GM19463 (cell line): Measurements from ENCODE around the gene ECSCR.
"Not testable (repeated sequence)": the region's sequence is repeated elsewhere in the genome, so short reads cannot be mapped to it uniquely, and the experiment has no call there.

Source experiments
- ATAC-seq: cut with Tn5 transposase; IDR thresholded peaks from one replicate; pipeline ENCODE4 v1.9.1; 2021; ENCODE audit warnings: mild to moderate bottlenecking, moderate library complexity; ENCODE audit not compliant: unreplicated experiment

The ECSCR gene

DNA sequence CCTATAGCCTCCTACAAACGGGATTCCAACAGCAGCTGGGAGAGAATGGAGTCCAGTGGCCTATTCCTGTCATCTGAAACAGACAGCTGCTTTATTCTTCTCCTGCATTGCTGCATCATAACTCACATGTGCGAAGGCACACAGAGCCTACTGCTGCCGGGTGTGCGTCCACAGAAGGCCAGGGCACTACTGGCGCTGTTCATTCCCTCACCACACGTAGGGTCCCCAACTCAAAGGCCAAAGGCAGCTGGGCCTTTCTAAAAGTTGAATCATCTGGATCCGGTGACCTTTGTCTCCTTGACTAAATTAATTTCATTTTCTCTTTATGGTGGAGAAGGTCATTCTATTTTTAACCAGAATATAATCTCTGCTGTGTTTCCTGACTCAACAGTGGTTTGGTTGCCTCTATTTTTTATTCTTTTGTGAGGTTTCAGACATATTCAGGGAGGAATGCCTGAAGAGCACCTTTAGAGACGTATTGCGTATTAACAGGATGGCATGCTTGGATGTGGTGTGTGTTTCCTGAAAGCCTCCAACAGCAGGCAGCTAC is 47.9 kb downstream of the ECSCR start:
- no peak for ATAC-seq

DNA sequence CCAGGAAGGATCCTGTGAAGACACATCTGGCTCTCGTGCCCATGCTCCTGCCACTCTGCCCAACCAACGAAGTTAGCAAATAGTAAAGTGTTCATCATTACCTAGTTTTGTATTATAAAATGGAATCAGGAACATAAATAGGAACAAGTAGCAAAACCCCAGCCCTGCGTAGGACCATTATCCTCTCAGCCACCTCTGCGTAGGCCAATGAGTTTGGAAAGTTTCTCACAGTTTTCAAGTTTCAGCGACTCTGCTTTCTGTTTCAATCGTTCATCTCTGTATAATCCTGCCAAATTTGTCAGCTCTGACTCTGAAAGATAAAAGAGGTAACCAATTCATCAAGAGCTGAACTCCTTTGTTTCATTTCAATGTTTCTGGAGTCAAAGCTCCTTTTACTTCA is 48.6 kb downstream of the ECSCR start:
- peak; percentile 57 for ATAC-seq

DNA sequence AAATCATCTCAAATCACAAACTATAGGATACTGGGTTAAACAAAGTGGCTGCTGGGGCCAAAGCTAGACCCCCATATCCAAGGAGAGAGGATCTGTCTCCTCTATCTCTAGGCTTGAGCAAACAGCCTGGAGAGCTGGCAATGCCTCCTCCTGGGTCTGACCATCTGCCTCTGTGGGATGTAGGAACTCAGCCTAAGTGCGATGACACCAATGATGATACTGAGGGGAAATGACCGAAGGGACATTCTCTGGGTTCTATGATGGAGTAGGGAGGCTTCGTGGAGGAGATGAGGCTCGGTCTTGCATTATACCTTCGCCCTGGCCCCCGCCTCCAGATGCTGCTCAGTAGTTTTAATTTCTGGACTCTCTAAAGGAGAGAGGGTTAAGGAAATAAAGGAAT is 49.4 kb downstream of the ECSCR start:
- no peak for ATAC-seq

DNA sequence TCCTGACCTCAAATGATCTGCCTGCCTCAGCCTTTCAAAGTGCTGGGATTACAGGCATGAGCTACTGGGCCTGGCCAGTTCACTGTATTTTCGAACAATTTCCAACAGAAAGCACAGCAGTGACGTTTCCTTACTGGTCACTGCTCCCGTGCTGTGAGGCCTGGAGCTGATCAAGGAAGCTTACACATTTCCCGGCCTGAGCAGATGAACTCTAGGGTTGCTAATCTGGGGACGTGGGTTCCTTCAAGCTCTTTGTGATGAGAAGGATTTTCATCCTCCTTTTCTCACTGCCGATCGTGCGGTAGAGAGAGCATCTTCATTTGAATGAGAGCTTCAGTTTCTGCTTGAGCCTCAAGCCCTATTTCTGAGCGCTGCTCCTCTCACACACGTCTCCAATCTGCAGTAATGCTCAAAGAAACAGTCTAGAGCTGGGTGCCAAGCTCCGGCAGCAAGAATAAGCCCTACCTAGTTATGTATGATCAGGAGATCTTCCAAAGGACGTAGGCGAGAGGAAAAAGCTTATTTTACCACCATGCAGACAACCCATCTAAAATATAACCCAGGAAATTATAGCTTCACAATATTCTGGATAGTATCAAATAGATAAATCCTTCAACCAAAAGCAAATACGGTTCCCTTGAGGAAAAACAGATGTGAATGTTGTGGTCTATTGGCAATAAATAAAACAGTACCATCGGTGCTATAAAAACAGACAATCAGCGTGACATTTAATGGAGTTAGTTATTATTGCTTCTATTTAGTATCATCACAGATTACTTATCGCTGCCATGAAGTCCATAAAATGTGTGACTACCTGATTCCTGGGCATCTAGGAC is 51.3 kb downstream of the ECSCR start:
- no peak for ATAC-seq

DNA sequence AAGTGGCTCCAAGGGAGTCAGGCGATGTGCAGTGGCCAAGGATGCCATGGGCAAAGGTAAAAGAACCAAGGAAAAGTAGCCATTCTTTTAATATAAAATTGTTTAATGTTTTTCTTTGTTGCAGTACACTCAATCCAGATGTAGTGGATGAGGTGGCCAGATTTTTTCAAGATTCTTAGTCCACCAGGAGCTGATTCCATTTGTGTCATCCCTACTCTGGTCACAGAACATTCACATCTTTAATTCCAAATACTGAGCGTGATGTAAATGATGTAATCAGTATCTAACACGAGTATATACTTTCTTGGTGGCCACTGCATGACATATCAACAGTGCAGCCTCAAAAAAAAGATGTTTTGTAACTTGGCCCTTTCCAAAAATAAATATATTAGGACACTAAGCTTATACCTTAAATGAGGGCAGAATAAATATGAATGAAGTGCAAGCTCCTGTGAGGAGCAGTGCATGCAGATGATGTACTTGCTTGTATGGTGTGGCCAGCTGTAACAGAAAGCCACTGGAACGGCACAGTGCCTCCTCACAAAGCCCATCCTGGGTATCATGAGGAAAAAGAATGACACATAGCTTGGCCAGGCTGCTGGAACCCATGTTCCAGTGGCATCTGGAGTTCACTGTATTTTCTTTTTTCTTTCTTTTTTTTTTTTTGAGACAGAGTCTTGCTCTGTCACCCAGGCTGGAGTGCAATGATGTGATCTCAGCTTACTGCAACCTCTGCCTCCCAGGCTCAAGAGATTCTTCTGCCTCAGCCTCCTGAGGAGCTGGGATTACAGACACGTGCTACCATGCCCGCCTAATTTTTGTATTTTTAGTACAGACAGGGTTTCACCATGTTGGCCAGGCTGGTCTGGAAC is 52.2 kb downstream of the ECSCR start:
- ATAC-seq: no peak

DNA sequence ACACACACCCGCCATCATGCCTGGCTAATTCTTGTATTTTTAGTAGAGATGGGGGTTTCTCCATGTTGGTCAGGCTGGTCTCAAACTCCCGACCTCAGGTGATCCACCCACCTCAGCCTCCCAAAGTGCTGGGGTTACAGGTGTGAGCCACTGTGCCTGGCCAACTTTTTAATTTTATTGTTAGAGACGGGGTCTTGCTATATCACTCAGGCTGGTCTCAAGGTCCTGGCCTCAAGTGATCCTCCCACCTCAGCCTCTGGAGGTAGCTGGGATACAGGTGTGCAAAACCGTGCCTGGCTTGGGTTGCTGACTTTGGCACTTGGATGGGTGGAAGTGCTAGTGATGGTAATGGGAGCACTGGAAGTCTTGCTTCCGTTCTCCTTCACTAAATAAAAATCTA is 53.4 kb downstream of the ECSCR start:
- not testable (repeated sequence) for ATAC-seq

DNA sequence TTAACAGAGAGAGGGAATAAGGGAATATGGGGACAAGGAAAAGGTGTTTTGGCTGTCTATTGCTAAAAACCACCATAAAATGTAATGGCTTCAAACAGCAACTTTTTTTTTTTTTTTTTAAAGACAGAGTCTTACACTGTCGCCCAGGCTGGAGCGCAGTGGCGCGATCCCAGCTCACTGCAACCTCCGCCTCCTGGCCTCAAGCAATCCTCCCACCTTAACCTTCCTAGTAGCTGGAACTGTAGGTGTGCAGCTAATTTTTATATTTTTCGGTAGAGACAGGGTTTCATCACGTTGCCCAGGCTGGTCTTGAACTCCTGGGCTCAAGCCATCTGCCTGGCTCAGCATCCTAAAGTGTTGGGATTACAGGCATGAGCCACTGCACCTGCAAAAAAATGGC is 54.4 kb downstream of the ECSCR start:
- ATAC-seq: no peak

DNA sequence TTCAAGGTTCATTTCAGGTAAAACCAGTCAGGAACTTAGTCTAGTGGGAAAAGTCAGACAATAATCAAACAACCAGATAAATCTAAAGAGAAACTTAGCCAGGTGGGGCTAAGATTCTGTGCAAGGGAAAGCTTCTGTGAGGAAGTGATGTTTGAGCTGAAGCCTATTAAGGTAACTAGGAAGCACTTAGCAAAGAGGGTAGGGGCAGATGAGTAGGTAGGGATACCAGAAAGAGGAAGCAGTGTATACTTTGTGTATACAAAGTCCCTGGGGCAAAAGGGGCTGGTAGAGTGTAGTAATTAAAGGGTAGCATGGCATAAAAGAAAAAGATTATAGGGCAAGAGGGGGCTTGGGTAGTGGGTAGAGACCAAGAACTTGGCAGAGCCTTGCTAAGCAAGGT is 55.0 kb downstream of the ECSCR start:
- no peak for ATAC-seq

DNA sequence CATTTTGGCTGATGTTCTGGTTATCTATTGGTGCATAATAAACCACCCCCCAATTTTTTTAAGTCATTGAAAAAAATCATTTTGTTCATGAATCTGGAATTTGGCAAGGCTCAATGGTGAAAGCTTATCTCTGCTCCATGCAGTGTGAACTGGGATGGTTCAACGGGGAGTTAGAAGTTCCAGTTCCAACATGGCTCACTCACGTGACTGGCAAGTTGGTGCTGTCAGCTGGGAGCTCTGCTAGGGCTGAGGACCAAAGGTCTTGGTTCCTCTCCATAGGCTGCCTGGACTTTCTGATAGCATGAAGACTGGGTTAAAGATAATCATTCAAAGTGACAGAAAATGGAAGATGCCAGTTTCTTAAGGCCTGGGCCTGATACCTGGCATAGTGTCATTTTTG is 55.6 kb downstream of the ECSCR start:
- no peak for ATAC-seq

DNA sequence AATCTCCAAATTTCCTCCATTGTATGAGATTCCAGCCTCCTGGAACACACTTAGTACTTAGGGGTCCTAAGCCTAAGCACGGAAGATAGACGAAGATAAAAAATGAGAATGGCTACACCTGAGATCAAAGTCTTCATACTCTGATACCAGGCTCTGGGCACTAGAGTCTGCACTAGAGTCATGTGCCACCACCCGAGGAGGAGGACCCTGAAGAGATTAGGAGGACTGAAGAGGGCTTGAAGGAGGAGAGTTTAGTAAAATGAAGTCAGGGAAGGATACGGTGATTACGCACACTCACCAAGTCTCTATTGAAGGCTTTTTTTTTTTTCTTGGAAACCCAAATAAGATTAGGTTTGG is 58.1 kb downstream of the ECSCR start:
- no peak for ATAC-seq

DNA sequence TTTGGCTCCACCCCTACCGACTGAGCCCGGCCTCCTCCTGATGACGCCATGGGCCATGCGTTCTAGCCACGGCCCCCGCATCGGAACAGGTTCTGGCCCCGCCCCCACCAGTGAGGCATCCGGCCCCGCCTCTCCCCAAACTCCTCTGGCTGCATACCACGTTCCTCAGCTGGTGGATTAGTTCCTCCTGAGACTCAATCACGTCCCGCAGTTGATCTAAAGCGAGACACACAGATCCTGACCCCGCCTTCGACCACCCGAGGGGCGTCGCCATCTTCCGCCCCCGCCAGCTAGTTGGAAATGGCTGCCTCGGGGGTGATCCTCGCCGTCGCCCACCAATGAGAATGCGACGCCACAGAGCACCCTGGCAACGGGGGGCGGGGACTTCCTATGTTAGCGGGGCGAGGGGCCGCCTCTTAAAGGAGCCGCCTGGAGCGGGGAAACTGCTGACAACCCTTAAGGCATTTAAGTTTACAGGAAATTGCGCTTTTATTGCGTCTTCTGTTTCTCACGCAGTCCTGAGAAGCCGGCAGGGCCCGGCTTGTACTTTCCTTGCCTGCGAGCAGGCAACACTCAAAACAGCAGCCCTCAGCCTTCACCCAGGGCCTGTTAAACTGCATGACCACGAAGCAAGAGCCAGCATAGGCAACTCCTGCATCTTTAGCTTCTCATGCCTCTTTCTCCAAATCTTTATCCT is 58.6 kb downstream of the ECSCR start, which contains the start of gene SPATA24:
Gene SPATA24, minus strand, starts transcription at position 303 of the 697 bp plus-strand sequence. Its CDS starts 29 bp downstream, at position 274.
- ATAC-seq: peak; percentile 76

DNA sequence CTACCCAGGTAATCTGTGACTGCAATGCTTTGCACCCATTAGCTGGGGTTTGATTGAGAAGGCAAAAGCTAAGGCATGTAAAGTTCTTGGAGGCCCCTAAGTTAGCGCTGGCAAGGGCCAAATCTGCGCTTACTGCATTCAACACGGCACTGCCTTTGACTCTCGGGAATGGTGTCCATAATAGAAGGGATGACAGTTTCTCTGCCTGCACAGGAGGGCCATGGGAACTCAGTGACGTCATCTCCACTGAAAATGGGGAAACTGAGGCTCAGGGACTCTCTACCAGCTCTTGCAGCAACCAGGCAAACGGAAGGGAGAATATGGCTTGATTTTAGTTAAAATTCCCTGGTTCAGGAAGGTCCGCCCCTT is 59.1 kb downstream of the ECSCR start:
- ATAC-seq: no peak

DNA sequence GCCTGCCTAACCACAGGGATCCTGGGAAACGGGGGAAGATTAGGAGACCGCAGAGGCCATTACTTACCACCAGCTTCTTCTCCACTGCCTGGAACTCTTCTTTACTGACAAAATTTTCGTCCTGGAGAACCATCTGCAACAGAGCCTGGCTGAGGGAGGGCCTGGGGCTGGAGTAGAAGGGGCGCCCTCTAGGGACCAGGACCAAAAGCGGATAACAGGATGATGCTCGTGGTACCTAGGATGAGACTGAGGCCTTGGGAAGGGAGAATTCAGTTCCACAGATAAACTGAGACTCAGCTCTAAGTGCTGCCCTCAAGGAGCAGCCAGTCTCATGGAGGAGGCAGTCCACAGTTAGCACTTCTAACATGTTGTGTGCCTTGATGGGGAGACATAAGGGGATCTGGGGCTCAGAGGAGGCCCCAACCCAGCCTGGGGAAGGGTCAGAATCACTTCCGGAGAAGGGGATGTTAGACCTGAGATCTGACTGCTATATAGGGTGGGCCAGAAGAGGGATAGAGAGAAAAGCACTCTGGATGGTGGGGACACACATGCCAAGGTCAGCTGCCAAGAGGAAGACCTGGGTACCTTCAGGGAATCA is 59.9 kb downstream of the ECSCR start:
- ATAC-seq: no peak

DNA sequence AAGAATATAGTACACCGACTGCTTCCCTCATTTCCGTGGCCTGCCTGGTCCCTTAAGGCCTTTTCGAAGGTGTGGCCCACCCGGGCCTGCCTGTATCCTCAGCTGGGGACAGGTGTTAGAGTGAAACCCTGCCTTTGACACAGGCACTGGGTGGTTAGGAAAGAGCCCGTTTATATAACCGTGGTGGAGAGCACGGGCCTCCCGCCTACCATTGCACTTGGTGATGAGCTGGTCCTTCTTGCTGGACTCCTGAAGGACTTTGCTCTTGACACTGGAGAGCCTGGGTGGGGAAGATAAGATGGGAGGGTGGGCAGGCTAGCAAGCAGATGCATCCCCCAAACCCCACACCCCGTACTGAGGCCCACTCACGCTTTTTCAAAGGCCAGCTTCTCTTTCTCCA is 61.0 kb downstream of the ECSCR start:
- ATAC-seq: no peak

DNA sequence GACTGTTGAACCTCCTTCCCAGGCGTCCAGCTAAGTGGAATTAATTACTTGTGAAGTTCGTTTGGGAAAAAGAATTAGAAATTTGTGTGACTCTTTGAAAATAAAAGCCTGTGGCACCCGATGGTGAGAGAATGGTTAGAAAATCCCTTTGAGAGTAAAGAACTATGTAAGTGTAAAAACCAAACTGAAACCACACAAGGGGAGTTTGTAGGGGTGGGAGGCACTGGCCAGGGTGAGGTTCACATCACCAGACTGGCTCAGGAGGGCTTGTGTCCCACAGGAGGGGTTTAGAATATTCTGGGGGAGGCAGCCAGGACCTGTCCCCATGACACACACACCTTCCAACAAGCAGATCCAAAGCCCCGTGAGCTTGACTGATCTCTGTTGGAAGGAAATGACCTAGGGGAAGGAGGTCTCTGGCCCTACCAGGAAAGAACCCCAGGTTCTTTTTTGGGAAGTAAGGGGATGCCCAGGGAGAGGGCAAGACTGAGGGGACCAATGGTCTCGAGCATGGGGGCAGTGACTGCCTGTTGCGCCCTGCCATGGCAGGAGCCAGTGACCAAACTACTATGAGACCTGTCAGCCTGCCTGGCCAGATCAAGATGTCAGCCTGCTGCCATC is 62.9 kb downstream of the ECSCR start:
- peak; percentile 32 for ATAC-seq
